ENCODE data around the gene C4BPA.

The C4BPA gene

DNA sequence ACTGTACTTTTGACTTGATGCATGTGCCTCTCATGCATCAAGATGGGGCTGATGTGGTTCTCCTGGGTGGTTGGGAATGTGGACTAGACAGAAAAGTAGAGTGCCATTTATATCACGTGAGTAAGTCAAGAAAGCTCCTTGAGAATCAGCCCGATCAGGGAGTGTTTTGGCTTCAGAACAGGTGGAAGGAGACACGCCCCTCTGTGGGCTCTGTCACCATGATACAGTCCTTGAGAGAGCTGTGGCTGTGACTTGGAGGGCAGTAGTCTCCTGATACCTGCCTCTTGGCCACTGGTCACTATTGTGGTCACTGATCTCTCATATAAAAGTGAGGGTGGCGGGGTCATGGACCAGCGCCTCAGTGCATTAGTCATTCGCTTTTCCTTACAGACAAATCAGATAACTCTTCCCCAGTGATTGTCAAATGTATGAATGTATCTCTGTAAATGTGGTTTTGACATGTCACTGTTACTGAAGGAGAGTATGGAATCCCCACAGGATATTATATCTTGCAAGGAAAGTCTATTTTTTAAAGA is 24.3 kb upstream of the C4BPA start:
- no peak for ATAC-seq
- TF ChIP-seq ZNF70 (CRISPR knock-in tag; IDR thresholded peaks at IDR 0.05) (no peak), ISL1 (CRISPR knock-in tag; IDR thresholded peaks at IDR 0.05) (no peak)
- TF ChIP-seq, protein P1, sequence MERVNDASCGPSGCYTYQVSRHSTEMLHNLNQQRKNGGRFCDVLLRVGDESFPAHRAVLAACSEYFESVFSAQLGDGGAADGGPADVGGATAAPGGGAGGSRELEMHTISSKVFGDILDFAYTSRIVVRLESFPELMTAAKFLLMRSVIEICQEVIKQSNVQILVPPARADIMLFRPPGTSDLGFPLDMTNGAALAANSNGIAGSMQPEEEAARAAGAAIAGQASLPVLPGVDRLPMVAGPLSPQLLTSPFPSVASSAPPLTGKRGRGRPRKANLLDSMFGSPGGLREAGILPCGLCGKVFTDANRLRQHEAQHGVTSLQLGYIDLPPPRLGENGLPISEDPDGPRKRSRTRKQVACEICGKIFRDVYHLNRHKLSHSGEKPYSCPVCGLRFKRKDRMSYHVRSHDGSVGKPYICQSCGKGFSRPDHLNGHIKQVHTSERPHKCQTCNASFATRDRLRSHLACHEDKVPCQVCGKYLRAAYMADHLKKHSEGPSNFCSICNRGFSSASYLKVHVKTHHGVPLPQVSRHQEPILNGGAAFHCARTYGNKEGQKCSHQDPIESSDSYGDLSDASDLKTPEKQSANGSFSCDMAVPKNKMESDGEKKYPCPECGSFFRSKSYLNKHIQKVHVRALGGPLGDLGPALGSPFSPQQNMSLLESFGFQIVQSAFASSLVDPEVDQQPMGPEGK (CRISPR knock-in tag; IDR thresholded peaks at IDR 0.05; ENCODE audit: borderline replicate concordance): no peak
- TF ChIP-seq, protein P2, sequence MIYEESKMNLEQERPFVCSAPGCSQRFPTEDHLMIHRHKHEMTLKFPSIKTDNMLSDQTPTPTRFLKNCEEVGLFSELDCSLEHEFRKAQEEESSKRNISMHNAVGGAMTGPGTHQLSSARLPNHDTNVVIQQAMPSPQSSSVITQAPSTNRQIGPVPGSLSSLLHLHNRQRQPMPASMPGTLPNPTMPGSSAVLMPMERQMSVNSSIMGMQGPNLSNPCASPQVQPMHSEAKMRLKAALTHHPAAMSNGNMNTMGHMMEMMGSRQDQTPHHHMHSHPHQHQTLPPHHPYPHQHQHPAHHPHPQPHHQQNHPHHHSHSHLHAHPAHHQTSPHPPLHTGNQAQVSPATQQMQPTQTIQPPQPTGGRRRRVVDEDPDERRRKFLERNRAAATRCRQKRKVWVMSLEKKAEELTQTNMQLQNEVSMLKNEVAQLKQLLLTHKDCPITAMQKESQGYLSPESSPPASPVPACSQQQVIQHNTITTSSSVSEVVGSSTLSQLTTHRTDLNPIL (CRISPR knock-in tag; IDR thresholded peaks at IDR 0.05; ENCODE audit: low read depth): no peak

DNA sequence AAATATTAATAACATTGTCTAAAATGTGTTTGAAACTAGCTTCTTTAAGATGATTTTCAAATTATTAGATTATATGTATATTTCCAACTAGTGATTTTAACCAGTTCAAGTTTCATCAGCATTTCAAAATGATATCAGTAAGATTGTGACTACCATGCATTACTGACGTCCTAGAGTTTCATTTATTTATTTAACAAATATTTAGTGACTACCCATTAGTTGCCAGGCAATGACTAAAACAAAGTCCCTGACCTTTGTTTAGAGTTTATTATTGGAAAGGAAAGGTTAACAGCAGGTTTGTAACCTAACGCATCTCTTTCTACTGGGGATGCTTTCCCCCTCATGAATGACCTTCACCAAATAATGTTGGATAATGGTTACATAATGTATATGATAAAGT is 22.9 kb upstream of the C4BPA start:
- no peak for TF ChIP-seq ESRRG (CRISPR knock-in tag; IDR thresholded peaks at IDR 0.05)
- TF ChIP-seq, protein P3, sequence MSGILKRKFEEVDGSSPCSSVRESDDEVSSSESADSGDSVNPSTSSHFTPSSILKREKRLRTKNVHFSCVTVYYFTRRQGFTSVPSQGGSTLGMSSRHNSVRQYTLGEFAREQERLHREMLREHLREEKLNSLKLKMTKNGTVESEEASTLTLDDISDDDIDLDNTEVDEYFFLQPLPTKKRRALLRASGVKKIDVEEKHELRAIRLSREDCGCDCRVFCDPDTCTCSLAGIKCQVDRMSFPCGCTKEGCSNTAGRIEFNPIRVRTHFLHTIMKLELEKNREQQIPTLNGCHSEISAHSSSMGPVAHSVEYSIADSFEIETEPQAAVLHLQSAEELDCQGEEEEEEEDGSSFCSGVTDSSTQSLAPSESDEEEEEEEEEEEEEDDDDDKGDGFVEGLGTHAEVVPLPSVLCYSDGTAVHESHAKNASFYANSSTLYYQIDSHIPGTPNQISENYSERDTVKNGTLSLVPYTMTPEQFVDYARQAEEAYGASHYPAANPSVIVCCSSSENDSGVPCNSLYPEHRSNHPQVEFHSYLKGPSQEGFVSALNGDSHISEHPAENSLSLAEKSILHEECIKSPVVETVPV (CRISPR knock-in tag; IDR thresholded peaks at IDR 0.05): no peak
- TF ChIP-seq TOX (CRISPR knock-in tag; IDR thresholded peaks at IDR 0.05; ENCODE audit: borderline replicate concordance): no peak
- TF ChIP-seq ZFP3 (CRISPR knock-in tag; IDR thresholded peaks at IDR 0.05): no peak
- TF ChIP-seq, protein P4, sequence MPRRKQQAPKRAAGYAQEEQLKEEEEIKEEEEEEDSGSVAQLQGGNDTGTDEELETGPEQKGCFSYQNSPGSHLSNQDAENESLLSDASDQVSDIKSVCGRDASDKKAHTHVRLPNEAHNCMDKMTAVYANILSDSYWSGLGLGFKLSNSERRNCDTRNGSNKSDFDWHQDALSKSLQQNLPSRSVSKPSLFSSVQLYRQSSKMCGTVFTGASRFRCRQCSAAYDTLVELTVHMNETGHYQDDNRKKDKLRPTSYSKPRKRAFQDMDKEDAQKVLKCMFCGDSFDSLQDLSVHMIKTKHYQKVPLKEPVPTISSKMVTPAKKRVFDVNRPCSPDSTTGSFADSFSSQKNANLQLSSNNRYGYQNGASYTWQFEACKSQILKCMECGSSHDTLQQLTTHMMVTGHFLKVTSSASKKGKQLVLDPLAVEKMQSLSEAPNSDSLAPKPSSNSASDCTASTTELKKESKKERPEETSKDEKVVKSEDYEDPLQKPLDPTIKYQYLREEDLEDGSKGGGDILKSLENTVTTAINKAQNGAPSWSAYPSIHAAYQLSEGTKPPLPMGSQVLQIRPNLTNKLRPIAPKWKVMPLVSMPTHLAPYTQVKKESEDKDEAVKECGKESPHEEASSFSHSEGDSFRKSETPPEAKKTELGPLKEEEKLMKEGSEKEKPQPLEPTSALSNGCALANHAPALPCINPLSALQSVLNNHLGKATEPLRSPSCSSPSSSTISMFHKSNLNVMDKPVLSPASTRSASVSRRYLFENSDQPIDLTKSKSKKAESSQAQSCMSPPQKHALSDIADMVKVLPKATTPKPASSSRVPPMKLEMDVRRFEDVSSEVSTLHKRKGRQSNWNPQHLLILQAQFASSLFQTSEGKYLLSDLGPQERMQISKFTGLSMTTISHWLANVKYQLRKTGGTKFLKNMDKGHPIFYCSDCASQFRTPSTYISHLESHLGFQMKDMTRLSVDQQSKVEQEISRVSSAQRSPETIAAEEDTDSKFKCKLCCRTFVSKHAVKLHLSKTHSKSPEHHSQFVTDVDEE (CRISPR knock-in tag; IDR thresholded peaks at IDR 0.05): no peak
- no peak for TF ChIP-seq TCF4 (CRISPR knock-in tag; IDR thresholded peaks at IDR 0.05; ENCODE audit: borderline replicate concordance)
- TF ChIP-seq, protein P2 (CRISPR knock-in tag; IDR thresholded peaks at IDR 0.05; ENCODE audit: low read depth): no peak
- no peak for TF ChIP-seq CSDC2 (CRISPR knock-in tag; IDR thresholded peaks at IDR 0.05)
- ATAC-seq: no peak

DNA sequence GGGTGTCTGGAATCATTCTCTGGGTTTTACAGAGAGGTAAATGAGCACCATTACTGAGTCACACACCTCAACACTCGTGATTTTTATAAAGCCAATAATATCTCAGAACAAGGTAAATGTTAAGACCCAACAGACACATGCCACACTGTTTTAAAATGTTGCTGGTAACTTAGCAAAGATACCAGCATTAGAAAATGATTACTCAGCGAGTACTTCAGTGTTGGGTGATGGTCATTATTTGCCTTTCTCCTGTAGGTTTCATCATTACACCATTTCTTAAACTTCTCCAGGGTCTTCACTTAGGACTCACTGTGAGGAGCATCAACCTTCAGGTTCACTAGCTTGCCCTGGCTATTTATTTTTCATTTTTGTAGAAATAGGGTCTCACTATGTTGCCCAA is 22.2 kb upstream of the C4BPA start:
- no peak for ATAC-seq
- TF ChIP-seq ZNF70 (CRISPR knock-in tag; IDR thresholded peaks at IDR 0.05): no peak
- TF ChIP-seq, protein P5, sequence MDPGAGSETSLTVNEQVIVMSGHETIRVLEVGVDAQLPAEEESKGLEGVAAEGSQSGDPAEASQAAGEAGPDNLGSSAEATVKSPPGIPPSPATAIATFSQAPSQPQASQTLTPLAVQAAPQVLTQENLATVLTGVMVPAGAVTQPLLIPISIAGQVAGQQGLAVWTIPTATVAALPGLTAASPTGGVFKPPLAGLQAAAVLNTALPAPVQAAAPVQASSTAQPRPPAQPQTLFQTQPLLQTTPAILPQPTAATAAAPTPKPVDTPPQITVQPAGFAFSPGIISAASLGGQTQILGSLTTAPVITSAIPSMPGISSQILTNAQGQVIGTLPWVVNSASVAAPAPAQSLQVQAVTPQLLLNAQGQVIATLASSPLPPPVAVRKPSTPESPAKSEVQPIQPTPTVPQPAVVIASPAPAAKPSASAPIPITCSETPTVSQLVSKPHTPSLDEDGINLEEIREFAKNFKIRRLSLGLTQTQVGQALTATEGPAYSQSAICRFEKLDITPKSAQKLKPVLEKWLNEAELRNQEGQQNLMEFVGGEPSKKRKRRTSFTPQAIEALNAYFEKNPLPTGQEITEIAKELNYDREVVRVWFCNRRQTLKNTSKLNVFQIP (CRISPR knock-in tag; IDR thresholded peaks at IDR 0.05; ENCODE audit: borderline replicate concordance, low read depth): no peak

DNA sequence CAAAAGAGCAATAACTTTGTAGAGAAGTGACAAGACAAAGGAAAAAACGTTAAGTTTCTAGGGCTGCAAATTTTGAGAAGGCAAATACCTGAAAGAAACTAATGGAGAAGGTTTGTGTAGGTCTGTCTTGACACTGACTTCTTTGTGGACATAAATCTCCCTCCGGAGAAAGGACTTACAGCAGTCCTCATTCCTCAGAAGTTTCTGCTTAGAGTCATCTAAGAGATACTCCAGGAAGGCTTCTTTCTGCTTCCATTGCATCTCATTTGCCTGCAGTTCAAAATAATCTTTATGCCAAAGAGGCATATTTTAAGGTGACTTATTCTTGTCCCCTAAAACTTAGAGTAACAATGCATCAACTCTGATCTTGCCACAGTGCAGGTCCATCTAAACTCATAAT is 19.8 kb upstream of the C4BPA start:
- TF ChIP-seq CSDC2 (CRISPR knock-in tag; IDR thresholded peaks at IDR 0.05): no peak
- TF ChIP-seq ZNF8 (CRISPR knock-in tag; IDR thresholded peaks at IDR 0.05): no peak
- TF ChIP-seq, protein P2 (CRISPR knock-in tag; IDR thresholded peaks at IDR 0.05; ENCODE audit: low read depth): no peak
- no peak for TF ChIP-seq ZFP30 (CRISPR knock-in tag; IDR thresholded peaks at IDR 0.05)
- TF ChIP-seq, protein P1 (CRISPR knock-in tag; IDR thresholded peaks at IDR 0.05; ENCODE audit: borderline replicate concordance): no peak
- TF ChIP-seq PPARA (CRISPR knock-in tag; IDR thresholded peaks at IDR 0.05; ENCODE audit: borderline replicate concordance): no peak
- TF ChIP-seq RARB (CRISPR knock-in tag; IDR thresholded peaks at IDR 0.05): no peak
- no peak for TF ChIP-seq ZFP3 (CRISPR knock-in tag; IDR thresholded peaks at IDR 0.05)
- no peak for TF ChIP-seq GLIS3 (CRISPR knock-in tag; IDR thresholded peaks at IDR 0.05)
- TF ChIP-seq TOX (CRISPR knock-in tag; IDR thresholded peaks at IDR 0.05; ENCODE audit: borderline replicate concordance): no peak
- no peak for TF ChIP-seq ESRRG (CRISPR knock-in tag; IDR thresholded peaks at IDR 0.05)
- TF ChIP-seq SNAI2 (CRISPR knock-in tag; IDR thresholded peaks at IDR 0.05): no peak
- TF ChIP-seq ZNF565 (CRISPR knock-in tag; conservative IDR thresholded peaks at IDR 0.05; ENCODE audit: low read depth): no peak
- ATAC-seq: peak; percentile 40
